Kidney (tissue), 14 donors: ENCODE data around the gene SLC38A7. TPM values are rescaled to one million over a fixed set of nuclear protein-coding genes. Genes with fewer than 3 reads are reported as not detected.

Experiments
- DNase-seq, 5 donors: peaks; one replicate each; pipeline ENCODE4 v3.0.0-alpha.2; 2013 to 2020
- FAIRE-seq: peaks from 2 replicates; lab custom pipeline; 2012; peaks lifted over from hg19 to GRCh38; lab: Jason Lieb, UNC
- H3K27ac ChIP-seq, 2 donors: one replicate each; pipeline ENCODE4 v1.7.0; 2013; ENCODE audit warnings: low read depth in 2 of 2, low read length in 2 of 2, inconsistent platforms in 1 of 2
- H3K27me3 ChIP-seq: one replicate; pipeline ENCODE4 v1.7.1; 2013; ENCODE audit warnings: low read length, inconsistent platforms; ENCODE audit not compliant: control insufficient read depth, insufficient read depth
- H3K36me3 ChIP-seq, 3 donors: one replicate each; pipeline versions ENCODE4 v1.7.0 to v1.7.1; 2013; ENCODE audit warnings: low read length in 3 of 3, control low read depth in 1 of 3, inconsistent platforms in 1 of 3; ENCODE audit not compliant: insufficient read depth in 3 of 3, control insufficient read depth in 2 of 3
- H3K4me1 ChIP-seq, 3 donors: one replicate each; pipeline versions ENCODE4 v1.7.0 to v1.7.1; 2013; ENCODE audit warnings: low read length in 3 of 3, inconsistent platforms in 1 of 3, low read depth in 1 of 3; ENCODE audit not compliant: control insufficient read depth in 2 of 3, insufficient read depth in 2 of 3
- H3K4me3 ChIP-seq, 3 donors: one replicate each; pipeline versions ENCODE4 v1.7.0 to v1.8.1; 2013; ENCODE audit warnings: low read length in 3 of 3, control low read depth in 1 of 3, inconsistent platforms in 1 of 3
- H3K9ac ChIP-seq, 3 donors: one replicate each; pipeline versions ENCODE4 v1.7.0 to v1.7.1; 2013; ENCODE audit warnings: low read length in 3 of 3, control low read depth in 1 of 3, inconsistent platforms in 1 of 3
- H3K9me3 ChIP-seq, 3 donors: one replicate each; pipeline versions ENCODE4 v1.7.0 to v1.7.1; 2013; ENCODE audit warnings: low read length in 3 of 3, control low read depth in 1 of 3, inconsistent platforms in 1 of 3; ENCODE audit not compliant: control insufficient read depth in 2 of 3, insufficient read depth in 1 of 3
- intact Hi-C: fragments of 100-400 bp; cut with DNase I; formaldehyde crosslinking; loops from one replicate; pipeline ENCODE4 v1.11.1; 2022
- polyA plus RNA-seq: library from polyadenylated mRNA; stranded (reverse); fragments of 350-450 nt; fragmentation: Illumina TruSeq; extraction: RNeasy Lipid Tissue Mini Kit (QIAGEN cat#74804); gene quantifications from one replicate; pipeline ENCODE4 v1.2.3, GENCODE V29; 2014; ENCODE audit warnings: low read depth, low replicate concordance; ENCODE audit not compliant: insufficient read depth
- total RNA-seq: library from RNA; stranded (reverse); fragmentation: NEBNext Ultra II Directional; extraction: Animal tissue kit (Norgen Biotek cat#: 25700); gene quantifications from one replicate; pipeline ENCODE4 v1.2.1, GENCODE V29; 2021
- TF ChIP-seq, protein P1 (sequence below): IDR thresholded peaks from 3 replicates; pipeline ENCODE4 v1.5.1; 2012; ENCODE audit warnings: mild to moderate bottlenecking, moderate library complexity, borderline replicate concordance; ENCODE audit not compliant: insufficient read depth; ENCODE audit errors: extremely low read depth
- donor health status: control.
- donor health status: control.
- donor health status: control.
- donor health status: control.
- donor health status: control.
- donor health status: DM: yes; HTN: yes; CAD: no.
- donor health status: Normal renal cell carcinoma (clear cell type).

Gene SLC38A7
- total and polyA plus RNA-seq, 2 donors from 2014 or later, result 8.2 to 22.7 TPM

DNA sequence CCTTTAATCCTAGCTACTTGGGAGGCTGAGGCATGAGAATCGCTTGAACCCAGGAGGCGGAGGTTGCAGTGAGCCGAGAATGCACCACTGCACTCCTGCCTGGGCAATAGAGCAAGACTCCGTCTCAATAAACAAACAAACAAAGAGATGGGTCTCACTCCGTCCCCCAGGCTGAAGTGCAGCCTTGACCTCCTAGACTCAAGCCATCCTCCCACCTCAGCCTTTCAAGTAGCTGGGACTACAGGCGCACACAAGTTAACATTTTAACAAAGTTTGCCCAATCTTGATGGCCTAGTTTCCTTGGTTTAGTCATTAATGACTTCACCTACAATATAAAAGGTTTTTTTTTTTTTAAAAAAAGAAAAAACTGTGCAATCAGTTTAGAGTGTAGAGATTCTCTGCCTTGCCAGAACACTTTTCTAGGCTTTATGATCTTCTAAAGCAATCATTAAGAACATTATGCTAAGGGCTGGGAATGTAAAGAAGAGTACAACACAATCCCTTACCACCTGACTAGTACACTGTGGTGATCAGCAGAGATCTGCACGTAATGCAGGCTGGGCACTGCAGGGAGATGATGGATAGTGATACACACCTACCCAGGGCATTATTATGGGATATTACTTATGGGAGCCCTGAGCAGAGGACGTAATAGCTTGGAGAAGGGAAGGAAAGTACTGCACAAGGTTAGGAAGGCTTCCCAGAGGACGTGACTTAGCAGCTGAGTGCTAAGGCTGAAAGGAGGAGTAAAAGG, 42.6 kb upstream of the SLC38A7 start:
- H3K4me3 ChIP-seq, result peak overlapping the region in 1 of 3 donors; percentile 42
- H3K9ac ChIP-seq, result peak overlapping the region in 1 of 3 donors; percentile 28
- no peaks in the 10 kb centered on the region for H3K27me3 ChIP-seq
- peaks cover 0 to 17% (median 9%) of the 10 kb centered on the region in 3 donors for H3K4me1 ChIP-seq
- no peak for FAIRE-seq
- DNase-seq, result peak in 1 of 5 donors; percentile 11
- intact Hi-C loops, result no loop called here
- H3K9me3 ChIP-seq, result no peaks in the 10 kb centered on the region
- peak overlapping the region; percentile 41 to 61 for H3K27ac ChIP-seq
- TF ChIP-seq, protein P1, sequence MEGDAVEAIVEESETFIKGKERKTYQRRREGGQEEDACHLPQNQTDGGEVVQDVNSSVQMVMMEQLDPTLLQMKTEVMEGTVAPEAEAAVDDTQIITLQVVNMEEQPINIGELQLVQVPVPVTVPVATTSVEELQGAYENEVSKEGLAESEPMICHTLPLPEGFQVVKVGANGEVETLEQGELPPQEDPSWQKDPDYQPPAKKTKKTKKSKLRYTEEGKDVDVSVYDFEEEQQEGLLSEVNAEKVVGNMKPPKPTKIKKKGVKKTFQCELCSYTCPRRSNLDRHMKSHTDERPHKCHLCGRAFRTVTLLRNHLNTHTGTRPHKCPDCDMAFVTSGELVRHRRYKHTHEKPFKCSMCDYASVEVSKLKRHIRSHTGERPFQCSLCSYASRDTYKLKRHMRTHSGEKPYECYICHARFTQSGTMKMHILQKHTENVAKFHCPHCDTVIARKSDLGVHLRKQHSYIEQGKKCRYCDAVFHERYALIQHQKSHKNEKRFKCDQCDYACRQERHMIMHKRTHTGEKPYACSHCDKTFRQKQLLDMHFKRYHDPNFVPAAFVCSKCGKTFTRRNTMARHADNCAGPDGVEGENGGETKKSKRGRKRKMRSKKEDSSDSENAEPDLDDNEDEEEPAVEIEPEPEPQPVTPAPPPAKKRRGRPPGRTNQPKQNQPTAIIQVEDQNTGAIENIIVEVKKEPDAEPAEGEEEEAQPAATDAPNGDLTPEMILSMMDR, result no peak
- H3K36me3 ChIP-seq, result peaks cover 2 to 11% (median 2%) of the 10 kb centered on the region in 3 donors

DNA sequence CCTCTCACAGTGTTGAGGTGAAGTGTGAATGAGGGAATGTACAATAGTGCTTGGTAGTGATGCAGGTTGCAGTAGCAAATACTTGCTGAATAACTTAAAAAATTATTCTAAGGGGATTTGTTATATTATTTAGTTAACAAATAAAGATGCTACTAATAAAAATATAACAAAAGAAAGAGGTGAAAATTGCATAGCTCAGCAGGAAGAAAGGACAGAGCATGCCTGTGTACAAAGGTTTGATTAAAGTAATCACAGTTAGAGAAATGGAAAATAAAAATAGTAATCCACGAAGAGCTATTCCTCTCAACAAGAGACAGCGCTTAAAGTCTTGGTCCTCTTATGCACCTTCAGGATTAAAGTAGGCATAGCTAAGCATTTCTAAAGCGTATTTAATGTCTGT, 38.5 kb upstream of the SLC38A7 start:
- FAIRE-seq (no peak), DNase-seq (no peak)
- no peaks in the 10 kb centered on the region for H3K9me3 ChIP-seq
- H3K4me3 ChIP-seq, result no peak overlapping the region
- TF ChIP-seq, protein P1, result no peak
- H3K27me3 ChIP-seq, result no peaks in the 10 kb centered on the region
- peaks cover 0 to 7% (median 7%) of the 10 kb centered on the region in 3 donors for H3K4me1 ChIP-seq
- no peak overlapping the region for H3K27ac ChIP-seq
- no peak overlapping the region for H3K9ac ChIP-seq
- intact Hi-C loops, result no loop called here
- H3K36me3 ChIP-seq, result peaks cover 2 to 31% (median 15%) of the 10 kb centered on the region in 3 donors

DNA sequence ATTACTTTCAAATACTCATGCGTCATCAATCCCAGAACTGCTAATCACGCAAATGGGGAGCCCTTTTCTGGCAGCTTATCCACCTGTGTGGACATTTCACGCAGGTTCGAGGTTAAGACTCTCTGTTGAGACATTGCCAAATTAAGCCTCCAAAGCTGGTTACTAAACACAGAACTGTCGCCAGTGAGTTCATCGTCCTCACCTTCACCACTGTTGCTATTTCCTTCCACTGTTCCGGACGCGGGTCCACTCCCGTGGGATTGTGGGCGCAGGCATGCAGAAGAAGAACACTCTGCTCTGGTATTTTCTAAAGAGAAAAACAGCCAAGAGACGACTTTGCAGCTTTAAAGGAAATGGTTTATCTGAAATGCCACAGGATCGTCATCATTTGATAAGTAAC, 33.4 kb upstream of the SLC38A7 start:
- DNase-seq, result no peak
- no peaks in the 10 kb centered on the region for H3K4me1 ChIP-seq
- FAIRE-seq, result no peak
- H3K27ac ChIP-seq, result no peak overlapping the region
- H3K9ac ChIP-seq, result no peak overlapping the region
- H3K4me3 ChIP-seq, result no peak overlapping the region
- H3K9me3 ChIP-seq, result no peaks in the 10 kb centered on the region
- peaks cover 4 to 55% (median 39%) of the 10 kb centered on the region in 3 donors for H3K36me3 ChIP-seq
- H3K27me3 ChIP-seq, result no peaks in the 10 kb centered on the region
- TF ChIP-seq, protein P1, result no peak
- intact Hi-C loops, result no loop called here
